GM06990 (cell line): ENCODE results near the gene COL6A1.

Source experiments
- DNase-seq: peaks from one replicate; pipeline ENCODE4 v3.0.0-alpha.2; 2011; ENCODE audit not compliant: insufficient read length; ENCODE audit errors: extremely low read depth
- H3K27me3 ChIP-seq: replicated peaks from 2 replicates; pipeline ENCODE4 v1.6.0; 2011; ENCODE audit warnings: low read length; ENCODE audit not compliant: control insufficient read depth, insufficient read depth
- H3K36me3 ChIP-seq: 2 replicates; pipeline ENCODE4 v1.5.1; 2011; ENCODE audit warnings: low read length; ENCODE audit not compliant: control insufficient read depth, insufficient read depth
- H3K4me3 ChIP-seq: replicated peaks from 2 replicates; pipeline ENCODE4 v1.5.1; 2011; ENCODE audit warnings: low read depth, mild to moderate bottlenecking, control low read depth, low read length
- TF ChIP-seq, protein P1 (sequence below): IDR thresholded peaks from 2 replicates; pipeline ENCODE4 v1.5.1; 2011; ENCODE audit warnings: low read length, control low read depth, mild to moderate bottlenecking, inconsistent platforms; ENCODE audit not compliant: insufficient read depth, poor library complexity, severe bottlenecking

COL6A1 gene

DNA sequence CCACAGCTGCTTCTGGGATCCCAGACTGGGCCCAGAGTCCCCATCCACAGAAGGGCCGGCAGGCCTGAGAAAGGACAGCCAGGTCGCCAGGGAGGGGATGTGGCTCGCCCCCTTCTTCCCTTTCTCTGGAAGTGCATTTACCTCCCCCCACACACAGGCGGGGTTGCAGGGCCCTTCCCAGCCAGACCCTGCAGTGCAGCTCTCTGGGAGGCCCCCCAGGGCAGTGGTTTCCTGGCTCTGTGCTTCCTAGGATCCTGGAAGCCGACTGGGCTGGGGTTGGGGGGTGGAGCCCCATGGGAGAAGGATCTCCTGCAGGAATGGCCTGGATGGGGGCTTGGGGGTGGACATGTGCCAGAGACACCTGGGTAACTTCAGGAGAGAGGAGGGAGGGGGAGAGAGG lies 4.2 kb upstream of the COL6A1 start:
- Histone ChIP-seq H3K27me3 (no peaks in the 10 kb centered on the region; the same call in 1 of the 2 replicates), H3K36me3 (no peaks in the 10 kb centered on the region), H3K4me3 (no peak overlapping the region)
- DNase-seq = no peak
- TF ChIP-seq, protein P1, sequence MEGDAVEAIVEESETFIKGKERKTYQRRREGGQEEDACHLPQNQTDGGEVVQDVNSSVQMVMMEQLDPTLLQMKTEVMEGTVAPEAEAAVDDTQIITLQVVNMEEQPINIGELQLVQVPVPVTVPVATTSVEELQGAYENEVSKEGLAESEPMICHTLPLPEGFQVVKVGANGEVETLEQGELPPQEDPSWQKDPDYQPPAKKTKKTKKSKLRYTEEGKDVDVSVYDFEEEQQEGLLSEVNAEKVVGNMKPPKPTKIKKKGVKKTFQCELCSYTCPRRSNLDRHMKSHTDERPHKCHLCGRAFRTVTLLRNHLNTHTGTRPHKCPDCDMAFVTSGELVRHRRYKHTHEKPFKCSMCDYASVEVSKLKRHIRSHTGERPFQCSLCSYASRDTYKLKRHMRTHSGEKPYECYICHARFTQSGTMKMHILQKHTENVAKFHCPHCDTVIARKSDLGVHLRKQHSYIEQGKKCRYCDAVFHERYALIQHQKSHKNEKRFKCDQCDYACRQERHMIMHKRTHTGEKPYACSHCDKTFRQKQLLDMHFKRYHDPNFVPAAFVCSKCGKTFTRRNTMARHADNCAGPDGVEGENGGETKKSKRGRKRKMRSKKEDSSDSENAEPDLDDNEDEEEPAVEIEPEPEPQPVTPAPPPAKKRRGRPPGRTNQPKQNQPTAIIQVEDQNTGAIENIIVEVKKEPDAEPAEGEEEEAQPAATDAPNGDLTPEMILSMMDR = no peak

GRCh38 chr21:45979141-45979631 lies 2.4 kb upstream of the COL6A1 start:
- TF ChIP-seq, protein P1 = no peak
- H3K27me3 ChIP-seq = no peaks in the 10 kb centered on the region; the same call in 1 of the 2 replicates
- no peak overlapping the region for H3K4me3 ChIP-seq
- no peak for DNase-seq
- H3K36me3 ChIP-seq = no peaks in the 10 kb centered on the region

DNA sequence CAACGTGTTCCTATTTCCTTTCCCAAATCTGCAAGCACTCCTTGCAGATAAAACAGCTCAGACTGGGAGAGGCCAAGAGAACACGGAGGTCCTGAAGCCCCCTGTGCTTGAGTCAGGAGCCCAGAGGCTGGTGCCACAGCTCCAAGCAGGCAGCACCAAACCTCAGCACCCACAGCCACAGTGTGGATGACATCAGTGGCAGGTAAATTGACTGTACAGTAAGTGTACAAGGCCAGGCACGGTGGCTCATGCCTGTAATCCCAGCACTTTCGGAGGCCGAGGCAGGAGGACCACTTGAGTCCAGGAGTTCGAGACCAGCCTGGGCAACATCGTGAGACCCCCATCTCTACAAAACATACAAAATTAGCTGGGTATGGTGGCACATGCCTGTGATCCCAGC lies 1.9 kb upstream of the COL6A1 start:
- no peak for DNase-seq
- TF ChIP-seq, protein P1 = no peak
- H3K36me3 ChIP-seq = no peaks in the 10 kb centered on the region
- no peak overlapping the region for H3K4me3 ChIP-seq
- H3K27me3 ChIP-seq = no peaks in the 10 kb centered on the region

- Histone ChIP-seq H3K36me3 (no peaks in the 10 kb centered on the region), H3K27me3 (no peaks in the 10 kb centered on the region), H3K4me3 (no peak overlapping the region)
- no peak for DNase-seq
- TF ChIP-seq, protein P1 = no peak
Observed at GRCh38 chr21:45980271-45980670, 1.3 kb upstream of the COL6A1 start.

DNA sequence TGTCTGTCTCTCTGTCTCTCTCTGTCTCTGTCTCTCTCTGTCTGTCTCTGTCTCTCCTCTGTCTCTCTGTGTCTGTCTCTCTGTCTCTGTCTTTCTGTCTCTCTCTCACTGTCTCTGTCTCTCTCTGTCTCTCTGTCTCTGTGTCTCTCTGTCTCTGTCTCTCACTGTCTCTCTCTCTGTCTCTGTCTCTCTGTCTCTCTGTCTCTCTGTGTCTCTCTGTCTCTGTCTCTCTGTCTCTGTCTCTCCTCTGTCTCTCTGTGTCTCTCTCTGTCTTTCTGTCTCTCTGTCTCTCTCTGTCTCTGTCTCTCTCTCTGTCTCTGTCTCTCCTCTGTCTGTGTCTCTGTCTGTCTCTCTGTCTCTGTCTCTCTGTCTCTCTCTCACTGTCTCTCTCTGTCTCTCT lies 873 bp upstream of the COL6A1 start:
- Histone ChIP-seq H3K27me3 (no peaks in the 10 kb centered on the region), H3K36me3 (no peaks in the 10 kb centered on the region), H3K4me3 (no peak overlapping the region; the same call in 1 of the 2 replicates)
- TF ChIP-seq, protein P1 = no peak
- DNase-seq = no peak

DNA sequence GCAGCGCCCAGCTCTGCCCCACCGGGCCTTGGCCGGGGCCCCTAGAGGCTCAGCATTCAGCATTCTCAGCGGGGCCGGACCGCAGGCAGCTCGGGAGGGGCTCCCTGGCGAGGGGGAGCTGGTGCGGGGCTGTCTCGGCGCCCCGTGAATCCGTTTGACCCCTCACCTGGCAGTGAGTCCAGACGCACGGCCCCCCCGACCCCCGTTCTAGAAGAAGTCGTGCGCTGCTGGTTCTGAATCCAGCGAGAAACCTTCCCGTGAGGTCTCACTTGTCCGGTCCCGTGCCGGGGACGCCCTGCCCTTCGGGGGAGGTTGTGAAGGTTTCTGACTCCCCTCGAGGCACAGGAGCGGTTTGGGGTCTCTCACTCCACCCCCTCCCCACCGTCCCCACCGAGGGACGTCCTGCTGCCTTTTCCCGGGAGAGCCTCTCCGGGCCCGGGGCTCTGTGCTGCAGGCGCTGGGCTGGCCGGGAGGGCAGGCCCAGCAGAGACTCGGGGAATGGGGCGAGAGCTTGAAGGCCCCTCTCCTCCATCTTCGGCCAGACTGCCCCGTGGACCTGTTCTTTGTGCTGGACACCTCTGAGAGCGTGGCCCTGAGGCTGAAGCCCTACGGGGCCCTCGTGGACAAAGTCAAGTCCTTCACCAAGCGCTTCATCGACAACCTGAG lies 655 bp downstream of the COL6A1 start:
- no peak for DNase-seq
- TF ChIP-seq, protein P1 = no peak
- Histone ChIP-seq H3K4me3 (no peak overlapping the region; the same call in 1 of the 2 replicates), H3K36me3 (no peaks in the 10 kb centered on the region), H3K27me3 (no peaks in the 10 kb centered on the region)
